WTC11 (cell line): ENCODE results near the gene PLPP2.

ENCODE experiments used
- ATF1 ChIP-seq: sonication (generic); formaldehyde crosslinking; IDR thresholded peaks from 2 replicates; pipeline ENCODE4 v1.8.1; 2023; ENCODE audit warnings: mild to moderate bottlenecking, moderate library complexity, missing genetic modification reagents
- CBFB ChIP-seq: sonication (generic); formaldehyde crosslinking; IDR thresholded peaks from 2 replicates; pipeline ENCODE4 v1.8.1; 2022; ENCODE audit warnings: mild to moderate bottlenecking, low read depth, missing genetic modification reagents
- CTCF ChIP-seq: fragments of 200-600 bp; IDR thresholded peaks from 2 replicates; pipeline ENCODE4 v1.8.0; 2022; ENCODE audit warnings: antibody characterized with exemption
- GRHL2 ChIP-seq: fragments of 250-450 bp; sonication (Bioruptor Pico); IDR thresholded peaks from 2 replicates; pipeline ENCODE4 v1.8.0; 2022; ENCODE audit warnings: mild to moderate bottlenecking, moderate library complexity; ENCODE audit not compliant: insufficient replicate concordance, severe bottlenecking
- MLX ChIP-seq: sonication (generic); formaldehyde crosslinking; IDR thresholded peaks from 2 replicates; pipeline ENCODE4 v1.8.1; 2023; ENCODE audit warnings: mild to moderate bottlenecking, missing genetic modification reagents, moderate library complexity
- SMAD3 ChIP-seq: sonication (generic); formaldehyde crosslinking; IDR thresholded peaks from 2 replicates; pipeline ENCODE4 v1.8.0; 2022; ENCODE audit warnings: missing genetic modification reagents, mild to moderate bottlenecking, borderline replicate concordance
- ZNF263 ChIP-seq: sonication (generic); formaldehyde crosslinking; IDR thresholded peaks from 2 replicates; pipeline ENCODE4 v1.8.1; 2022; ENCODE audit warnings: low read depth, mild to moderate bottlenecking, moderate library complexity, missing genetic modification reagents
- ZNF423 ChIP-seq: fragments of 250-450 bp; sonication (Bioruptor Pico); IDR thresholded peaks from 2 replicates; pipeline ENCODE4 v2.1.2; 2022; ENCODE audit warnings: mild to moderate bottlenecking, moderate library complexity

GRCh38 chr19:275000-275399, 16.2 kb downstream of the PLPP2 start:
- TF ChIP-seq CTCF, result no peak
- TF ChIP-seq ATF1 (CRISPR knock-in tag), result no peak
- TF ChIP-seq ZNF423 (CRISPR knock-in tag), result no peak
- no peak for TF ChIP-seq SMAD3
- TF ChIP-seq CBFB, result no peak
- TF ChIP-seq ZNF263 (CRISPR knock-in tag), result no peak
- TF ChIP-seq GRHL2 (CRISPR knock-in tag), result no peak
- TF ChIP-seq MLX (CRISPR knock-in tag), result no peak
